ENCODE results near the gene SLC25A47. TPM values are rescaled to one million over a fixed set of nuclear protein-coding genes. Genes with fewer than 3 reads are reported as not detected.

The SLC25A47 gene
- total RNA-seq, 1 donor from 2014 or later, result not detected

DNA sequence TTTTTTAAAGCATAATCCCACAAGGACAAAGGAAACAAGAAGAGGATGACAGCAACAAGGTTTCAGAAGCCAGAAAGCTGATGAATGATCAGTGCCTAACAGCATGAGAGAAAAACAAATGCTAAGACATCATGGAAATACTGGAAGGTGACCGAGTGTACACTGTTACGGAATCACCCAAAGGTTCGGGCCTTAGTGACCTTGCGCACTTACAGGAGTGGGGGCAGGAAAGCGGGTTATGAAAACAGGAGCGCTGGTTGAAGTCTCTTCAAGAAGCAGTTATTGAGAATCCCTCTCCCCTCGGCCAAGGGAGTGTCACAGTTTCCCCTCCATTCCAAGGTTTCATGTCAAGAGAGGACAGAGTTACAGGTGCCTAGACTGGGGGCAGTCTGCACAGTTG lies 42.6 kb downstream of the SLC25A47 start:
- TF ChIP-seq, protein P1, sequence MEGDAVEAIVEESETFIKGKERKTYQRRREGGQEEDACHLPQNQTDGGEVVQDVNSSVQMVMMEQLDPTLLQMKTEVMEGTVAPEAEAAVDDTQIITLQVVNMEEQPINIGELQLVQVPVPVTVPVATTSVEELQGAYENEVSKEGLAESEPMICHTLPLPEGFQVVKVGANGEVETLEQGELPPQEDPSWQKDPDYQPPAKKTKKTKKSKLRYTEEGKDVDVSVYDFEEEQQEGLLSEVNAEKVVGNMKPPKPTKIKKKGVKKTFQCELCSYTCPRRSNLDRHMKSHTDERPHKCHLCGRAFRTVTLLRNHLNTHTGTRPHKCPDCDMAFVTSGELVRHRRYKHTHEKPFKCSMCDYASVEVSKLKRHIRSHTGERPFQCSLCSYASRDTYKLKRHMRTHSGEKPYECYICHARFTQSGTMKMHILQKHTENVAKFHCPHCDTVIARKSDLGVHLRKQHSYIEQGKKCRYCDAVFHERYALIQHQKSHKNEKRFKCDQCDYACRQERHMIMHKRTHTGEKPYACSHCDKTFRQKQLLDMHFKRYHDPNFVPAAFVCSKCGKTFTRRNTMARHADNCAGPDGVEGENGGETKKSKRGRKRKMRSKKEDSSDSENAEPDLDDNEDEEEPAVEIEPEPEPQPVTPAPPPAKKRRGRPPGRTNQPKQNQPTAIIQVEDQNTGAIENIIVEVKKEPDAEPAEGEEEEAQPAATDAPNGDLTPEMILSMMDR (IDR thresholded peaks at IDR 0.05), result no peak
- ChIA-PET POLR2A (no interaction called here), CTCF (no interaction called here)
- H3K36me3 Mint-ChIP-seq (ENCODE audit: low read depth), result peaks cover 79% of the 10 kb centered on the region
- no peaks in the 10 kb centered on the region for H3K4me1 Mint-ChIP-seq
- H3K9me3 Mint-ChIP-seq, result no peaks in the 10 kb centered on the region
- H3K27ac Mint-ChIP-seq, result no peak overlapping the region
- ATAC-seq (ENCODE audit: low read depth) (no peak), DNase-seq (no peak)
- no peak overlapping the region for H3K4me3 Mint-ChIP-seq
- H3K27me3 Mint-ChIP-seq, result no peaks in the 10 kb centered on the region
- intact Hi-C loops (cut with micrococcal nuclease), result no loop called here

DNA sequence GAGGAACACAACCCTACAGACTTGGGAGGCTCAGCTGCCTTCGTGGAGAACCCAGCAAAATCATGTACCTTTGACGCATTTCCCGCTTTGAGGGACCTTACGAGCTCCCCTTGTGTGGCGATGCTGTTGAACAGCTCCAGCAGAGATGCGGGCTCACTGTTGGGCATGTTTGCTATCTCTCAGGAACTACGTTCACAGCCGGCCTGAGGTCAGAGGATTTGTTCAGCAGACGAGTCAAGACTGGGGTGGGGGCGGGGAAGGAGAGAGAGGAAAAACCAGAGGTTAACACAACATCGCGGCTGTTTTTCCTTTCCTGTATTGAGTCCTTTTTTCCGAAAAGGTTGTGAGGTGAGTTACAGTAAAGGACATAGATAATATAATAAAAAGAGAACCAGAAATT lies 45.9 kb downstream of the SLC25A47 start:
- no peak overlapping the region for H3K4me3 Mint-ChIP-seq
- POLR2A ChIA-PET, result no interaction called here
- ATAC-seq (ENCODE audit: low read depth) (no peak), DNase-seq (no peak)
- intact Hi-C loops (cut with micrococcal nuclease), result no loop called here
- CTCF ChIA-PET, result no interaction called here
- H3K9me3 Mint-ChIP-seq, result no peaks in the 10 kb centered on the region
- no peaks in the 10 kb centered on the region for H3K27me3 Mint-ChIP-seq
- TF ChIP-seq, protein P1 (IDR thresholded peaks at IDR 0.05), result no peak
- H3K27ac Mint-ChIP-seq, result no peak overlapping the region
- peaks cover 16% of the 10 kb centered on the region for H3K4me1 Mint-ChIP-seq
- H3K36me3 Mint-ChIP-seq (ENCODE audit: low read depth), result peaks cover 75% of the 10 kb centered on the region

DNA sequence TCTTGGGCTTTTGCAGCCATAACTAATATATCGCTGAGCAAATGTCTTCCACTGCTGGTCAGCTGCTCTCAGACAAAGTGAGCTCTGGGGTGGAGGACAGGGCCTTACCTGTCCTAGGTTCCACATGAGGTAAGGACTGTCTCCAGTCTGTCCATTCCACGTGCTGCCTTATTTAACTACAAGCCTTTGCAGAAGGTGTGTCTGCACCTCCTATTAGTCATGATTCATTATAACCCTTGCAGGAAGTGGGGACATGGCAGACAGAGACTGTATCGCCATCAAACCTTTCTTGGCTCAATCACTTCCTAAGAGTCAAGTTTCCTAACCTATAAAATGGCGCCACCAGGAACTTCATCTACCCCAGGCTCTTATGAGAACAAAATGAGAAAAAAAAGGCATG lies 46.9 kb downstream of the SLC25A47 start:
- Mint-ChIP-seq H3K9me3 (no peaks in the 10 kb centered on the region), H3K36me3 (ENCODE audit: low read depth) (peaks cover 75% of the 10 kb centered on the region), H3K27ac (no peak overlapping the region), H3K4me1 (peaks cover 26% of the 10 kb centered on the region), H3K27me3 (no peaks in the 10 kb centered on the region), H3K4me3 (no peak overlapping the region)
- ChIA-PET CTCF (no interaction called here), POLR2A (no interaction called here)
- intact Hi-C loops (cut with micrococcal nuclease), result loop anchor here (10.0 kb wide), 1 partner anchor 765 kb away; the partner anchor contains the start of gene CCDC85C
- TF ChIP-seq, protein P1 (IDR thresholded peaks at IDR 0.05), result no peak
- DNase-seq (no peak), ATAC-seq (ENCODE audit: low read depth) (no peak)

DNA sequence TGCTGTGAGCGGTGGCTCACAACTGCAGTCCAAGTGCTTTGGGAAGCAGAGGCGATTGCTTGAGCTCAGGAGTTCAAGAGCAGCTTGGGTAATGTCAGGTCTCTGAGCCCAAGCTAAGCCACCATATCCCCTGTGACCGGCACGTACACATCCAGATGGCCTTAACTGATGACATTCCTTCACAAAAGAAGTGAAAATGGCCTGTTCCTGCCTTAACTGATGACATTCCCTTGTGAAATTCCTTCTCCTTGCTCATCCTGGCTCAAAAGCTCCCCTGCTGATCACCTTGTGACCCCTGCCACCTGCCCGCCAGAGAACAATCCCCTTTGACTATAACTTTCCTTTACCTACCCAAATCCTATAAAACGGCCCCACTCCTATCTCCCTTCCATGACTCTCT lies 48.6 kb downstream of the SLC25A47 start:
- TF ChIP-seq, protein P1 (IDR thresholded peaks at IDR 0.05), result no peak
- H3K4me1 Mint-ChIP-seq, result peaks cover 39% of the 10 kb centered on the region
- H3K36me3 Mint-ChIP-seq (ENCODE audit: low read depth), result peaks cover 67% of the 10 kb centered on the region
- H3K9me3 Mint-ChIP-seq, result no peaks in the 10 kb centered on the region
- DNase-seq (no peak), ATAC-seq (ENCODE audit: low read depth) (no peak)
- CTCF ChIA-PET, result interaction anchor here (0.8 kb wide), 1 partner anchor 56 kb away, joined by 3 read pairs; no protein-coding TSS in a partner anchor
- no peaks in the 10 kb centered on the region for H3K27me3 Mint-ChIP-seq
- POLR2A ChIA-PET, result no interaction called here
- H3K27ac Mint-ChIP-seq, result no peak overlapping the region
- intact Hi-C loops (cut with micrococcal nuclease), result loop anchor here (10.0 kb wide), 1 partner anchor 767 kb away; the partner anchor contains the start of gene CCDC85C
- no peak overlapping the region for H3K4me3 Mint-ChIP-seq

DNA sequence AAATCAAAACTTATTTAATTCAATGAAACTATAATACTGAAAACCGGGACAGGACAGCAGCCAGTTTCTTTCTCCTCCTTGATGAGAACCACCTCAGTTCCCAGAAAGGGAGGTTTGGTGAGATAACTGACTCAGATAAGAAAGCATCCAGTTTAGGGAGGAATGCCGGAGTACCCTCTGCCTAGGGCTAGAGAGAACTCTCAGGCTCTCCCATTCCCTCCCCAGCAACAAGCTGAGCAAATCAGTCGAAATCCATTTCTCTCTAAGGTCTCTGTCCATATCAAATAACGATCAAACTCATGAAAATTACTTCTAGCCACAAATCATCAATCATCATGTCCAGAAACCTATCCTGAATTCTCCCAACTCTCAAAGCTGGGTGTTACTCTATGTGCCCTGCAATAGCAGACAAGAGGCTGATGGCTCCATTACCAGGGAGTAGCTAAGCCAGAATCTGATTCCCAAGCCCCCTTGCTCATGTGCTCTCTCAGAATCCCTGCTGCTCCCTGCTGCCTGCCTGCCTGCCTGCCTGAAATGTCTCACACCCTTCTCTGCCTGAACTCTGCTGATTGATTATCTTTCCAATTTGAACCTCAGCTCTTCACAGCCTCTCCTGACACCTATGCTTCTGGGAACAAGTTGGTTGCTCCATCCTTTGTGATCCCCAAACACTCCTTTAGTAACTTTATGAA lies 49.4 kb downstream of the SLC25A47 start:
- Mint-ChIP-seq H3K4me3 (no peak overlapping the region), H3K36me3 (ENCODE audit: low read depth) (peaks cover 60% of the 10 kb centered on the region), H3K27ac (no peak overlapping the region), H3K9me3 (no peaks in the 10 kb centered on the region), H3K4me1 (peaks cover 44% of the 10 kb centered on the region), H3K27me3 (no peaks in the 10 kb centered on the region)
- CTCF ChIA-PET, result no interaction called here
- DNase-seq, result no peak
- intact Hi-C loops (cut with micrococcal nuclease), result loop anchor here (10.0 kb wide), 1 partner anchor 768 kb away; the partner anchor contains the start of gene CCDC85C
- POLR2A ChIA-PET, result interaction anchor here (0.8 to 1.2 kb wide), 2 partner anchors 20 to 31 kb away, joined by 3 read pairs; no protein-coding TSS in a partner anchor
- TF ChIP-seq, protein P1 (IDR thresholded peaks at IDR 0.05), result no peak
- ATAC-seq (ENCODE audit: low read depth), result no peak

Measured in activated B cell treated with CpG ODN at 0.5 μM for 24 hours (primary cell).